ENCODE measurements around the gene SDF4.

DNA sequence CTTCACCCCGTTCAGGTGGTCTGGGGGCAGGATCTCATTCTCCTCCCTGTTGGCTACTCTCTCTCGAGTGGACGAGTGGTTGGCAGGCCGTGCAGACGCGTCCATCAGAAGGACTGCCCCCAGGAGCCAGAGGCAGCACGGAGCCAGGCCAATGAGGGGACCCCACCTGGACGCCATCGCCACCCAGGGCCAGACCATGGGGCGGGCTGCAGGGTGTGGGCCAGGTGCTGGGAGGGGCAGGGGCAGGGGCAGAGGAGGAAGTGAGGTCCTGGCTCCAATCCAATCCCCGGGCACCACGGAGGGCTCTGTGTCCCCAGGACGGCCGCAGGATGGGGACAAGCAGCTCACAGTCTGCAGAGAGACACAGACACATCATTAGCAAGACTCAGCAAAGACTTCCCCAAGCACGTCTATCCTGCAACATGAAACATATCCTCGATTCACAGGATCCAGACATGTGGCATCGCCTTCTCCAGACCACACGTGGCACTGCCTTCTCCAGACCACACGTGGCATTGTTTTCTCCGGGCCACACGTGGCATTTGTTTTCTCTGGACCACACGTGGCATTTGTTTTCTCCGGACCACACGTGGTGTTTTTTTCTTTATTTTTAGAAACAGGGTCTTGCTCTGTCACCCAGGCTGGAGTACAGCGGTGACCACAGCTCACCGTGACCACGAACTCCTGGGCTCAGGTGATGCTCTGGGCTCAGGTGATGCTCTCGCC is 3.0 kb downstream of the SDF4 start:
- TF ChIP-seq, protein P1, sequence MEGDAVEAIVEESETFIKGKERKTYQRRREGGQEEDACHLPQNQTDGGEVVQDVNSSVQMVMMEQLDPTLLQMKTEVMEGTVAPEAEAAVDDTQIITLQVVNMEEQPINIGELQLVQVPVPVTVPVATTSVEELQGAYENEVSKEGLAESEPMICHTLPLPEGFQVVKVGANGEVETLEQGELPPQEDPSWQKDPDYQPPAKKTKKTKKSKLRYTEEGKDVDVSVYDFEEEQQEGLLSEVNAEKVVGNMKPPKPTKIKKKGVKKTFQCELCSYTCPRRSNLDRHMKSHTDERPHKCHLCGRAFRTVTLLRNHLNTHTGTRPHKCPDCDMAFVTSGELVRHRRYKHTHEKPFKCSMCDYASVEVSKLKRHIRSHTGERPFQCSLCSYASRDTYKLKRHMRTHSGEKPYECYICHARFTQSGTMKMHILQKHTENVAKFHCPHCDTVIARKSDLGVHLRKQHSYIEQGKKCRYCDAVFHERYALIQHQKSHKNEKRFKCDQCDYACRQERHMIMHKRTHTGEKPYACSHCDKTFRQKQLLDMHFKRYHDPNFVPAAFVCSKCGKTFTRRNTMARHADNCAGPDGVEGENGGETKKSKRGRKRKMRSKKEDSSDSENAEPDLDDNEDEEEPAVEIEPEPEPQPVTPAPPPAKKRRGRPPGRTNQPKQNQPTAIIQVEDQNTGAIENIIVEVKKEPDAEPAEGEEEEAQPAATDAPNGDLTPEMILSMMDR (IDR thresholded peaks at IDR 0.05; ENCODE audit: low read depth, low read length): no peak
- no peak for TF ChIP-seq EZH2phosphoT487 (IDR thresholded peaks at IDR 0.05; ENCODE audit: low read depth)

Measured in OCI-LY3 (cell line).